Aortic smooth muscle cell (primary cell): ENCODE results near the gene HRAS. TPM values are rescaled to one million over a fixed set of nuclear protein-coding genes. Genes with fewer than 3 reads are reported as not detected.

Source experiments
- total RNA-seq: library from RNA; depleted of rRNA; stranded (reverse); fragments of >200 nt; gene quantifications from 2 replicates; pipeline ENCODE4 v1.2.3, GENCODE V29; 2014

Gene HRAS
- total RNA-seq = 77.6 and 105 TPM in 2 replicates

DNA sequence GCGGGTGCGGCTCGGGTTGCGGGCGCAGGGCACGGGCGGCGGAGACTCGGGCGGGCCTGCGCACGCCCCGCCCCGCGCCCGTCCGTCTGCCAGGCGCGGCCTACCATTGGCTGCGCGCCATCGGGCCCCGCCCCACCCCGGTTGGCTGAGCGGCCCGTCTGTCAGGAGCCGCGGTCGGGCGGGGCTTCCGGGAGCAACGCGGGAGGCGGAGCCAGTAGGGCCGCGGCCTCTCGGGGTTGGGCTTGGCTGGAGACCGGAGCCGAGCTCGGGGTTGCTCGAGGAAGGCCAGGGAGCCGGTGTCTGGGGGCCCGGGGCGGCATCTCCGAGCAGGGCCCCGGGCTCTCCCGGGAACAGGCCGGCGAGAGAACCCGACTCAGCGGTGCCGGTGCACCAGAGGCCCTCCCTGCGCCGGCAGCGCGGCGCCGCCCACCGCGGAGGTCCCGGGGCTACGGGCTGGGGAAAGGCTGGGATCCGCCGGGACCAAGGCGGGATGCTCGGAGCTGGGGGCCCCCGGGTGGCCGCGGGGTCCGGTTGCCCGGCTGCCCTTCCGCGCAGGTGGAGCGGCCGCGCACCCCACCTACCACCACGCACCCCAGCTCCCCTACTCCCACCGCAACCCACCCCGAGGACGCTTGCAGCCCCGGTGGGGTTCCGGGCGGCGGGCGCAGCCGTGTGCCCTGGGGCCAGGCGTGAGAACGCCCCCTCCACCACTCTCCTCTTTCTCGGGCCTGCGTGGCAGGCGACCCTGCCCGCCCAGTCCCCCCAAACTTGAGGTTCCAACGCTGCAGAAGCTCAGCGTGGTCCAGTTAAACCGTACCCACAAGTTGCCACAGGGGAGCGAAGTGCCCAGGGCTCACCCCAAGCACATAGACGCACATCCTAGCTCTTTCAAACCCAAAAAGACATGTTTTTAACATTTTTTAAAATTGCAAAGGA, at the start of gene HRAS:
TSS of gene HRAS (minus strand) at position 58 of the 936 bp plus-strand sequence.

DNA sequence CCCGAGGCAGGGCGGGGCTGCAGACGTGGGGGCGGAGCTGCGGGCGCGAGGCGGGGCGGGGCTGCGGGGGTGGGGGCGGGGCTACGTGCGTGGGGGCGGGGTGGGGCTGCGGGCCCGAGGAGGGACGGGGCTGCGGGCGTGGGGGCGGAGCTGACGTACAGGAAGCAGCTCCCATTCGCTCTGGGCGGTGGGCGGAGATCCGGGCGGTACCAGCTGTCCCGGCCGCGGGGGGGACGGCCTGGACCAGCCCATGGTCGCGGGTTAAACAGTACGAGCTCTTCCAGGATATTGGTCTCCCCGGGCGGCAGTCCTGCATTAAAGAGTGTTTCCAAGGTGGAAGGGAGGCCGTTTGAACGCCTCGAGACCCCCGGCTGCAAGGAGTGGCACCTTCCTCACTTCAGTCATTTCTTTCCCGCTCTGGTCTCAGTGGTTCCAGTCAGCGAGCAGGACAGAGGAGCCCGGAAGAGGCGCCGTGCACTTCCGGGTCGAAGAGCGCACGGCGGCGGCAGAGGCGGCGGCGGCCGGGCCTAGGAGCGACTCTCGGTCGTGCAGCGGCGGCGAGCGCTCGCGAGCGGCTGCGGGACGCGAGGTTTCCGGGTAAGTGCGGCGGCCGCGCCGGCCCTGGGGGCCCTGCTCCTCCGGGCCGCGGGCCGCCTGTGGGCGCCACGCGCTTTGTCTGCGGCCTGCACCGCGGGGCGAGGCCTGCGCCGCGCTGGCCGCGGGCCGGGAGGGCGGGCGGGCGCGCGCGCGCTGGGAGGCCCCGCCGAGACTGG, 40.8 kb upstream of the HRAS start, which contains the start of gene PHRF1:
TSS of gene PHRF1 (plus strand) at position 475 of the 773 bp plus-strand sequence. CDS start 5,043 bp downstream, outside the sequence.

DNA sequence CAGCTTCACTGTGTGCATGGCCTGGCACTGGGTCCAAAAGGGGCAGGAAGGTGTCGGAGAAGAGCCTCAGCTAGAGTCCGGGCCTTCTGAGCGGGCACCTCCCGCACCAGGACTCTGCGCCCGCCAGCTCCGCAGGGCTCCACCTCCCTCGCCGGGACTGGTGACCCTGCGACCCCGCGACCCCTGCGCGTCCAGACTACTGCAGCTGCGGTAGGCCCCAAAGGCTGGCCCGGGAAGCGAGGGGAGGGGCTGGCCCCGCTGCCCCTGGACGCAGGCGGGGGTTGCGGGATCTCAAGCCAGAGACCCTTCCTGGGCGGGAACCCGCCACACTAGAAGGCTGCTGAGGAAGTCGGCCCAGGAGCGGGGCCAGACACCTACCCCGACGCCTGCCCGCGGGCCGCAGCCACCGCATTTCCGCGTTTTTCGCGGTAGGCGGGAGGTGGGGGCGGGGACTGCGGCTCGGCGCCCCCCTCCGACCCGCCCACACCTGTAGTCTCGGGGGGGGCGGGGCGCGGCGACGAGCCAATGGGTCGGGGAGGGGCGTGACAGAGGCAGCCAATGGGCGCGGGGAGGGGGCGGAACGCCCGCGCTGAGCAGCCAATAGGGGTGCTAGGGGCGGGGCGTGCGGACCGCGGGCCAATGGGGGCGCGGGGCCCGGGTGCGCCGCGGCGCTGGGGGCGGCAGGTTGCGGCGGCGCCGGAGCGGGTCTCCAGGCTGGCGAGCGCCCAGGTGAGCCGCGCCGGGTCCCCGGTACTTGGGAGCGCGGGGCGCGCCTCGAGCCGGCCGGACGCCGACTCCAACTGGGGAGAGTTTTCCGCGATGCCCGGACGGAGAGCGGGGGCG, 25.1 kb upstream of the HRAS start, which contains the start of the genes LMNTD2 and RASSF7:
TSS of gene LMNTD2 (minus strand) at position 434 of the 843 bp plus-strand sequence. CDS start at position 412, 22 bp downstream.
TSS of gene RASSF7 (plus strand) at position 666 of the 843 bp plus-strand sequence. CDS start 799 bp downstream, outside the sequence.

DNA sequence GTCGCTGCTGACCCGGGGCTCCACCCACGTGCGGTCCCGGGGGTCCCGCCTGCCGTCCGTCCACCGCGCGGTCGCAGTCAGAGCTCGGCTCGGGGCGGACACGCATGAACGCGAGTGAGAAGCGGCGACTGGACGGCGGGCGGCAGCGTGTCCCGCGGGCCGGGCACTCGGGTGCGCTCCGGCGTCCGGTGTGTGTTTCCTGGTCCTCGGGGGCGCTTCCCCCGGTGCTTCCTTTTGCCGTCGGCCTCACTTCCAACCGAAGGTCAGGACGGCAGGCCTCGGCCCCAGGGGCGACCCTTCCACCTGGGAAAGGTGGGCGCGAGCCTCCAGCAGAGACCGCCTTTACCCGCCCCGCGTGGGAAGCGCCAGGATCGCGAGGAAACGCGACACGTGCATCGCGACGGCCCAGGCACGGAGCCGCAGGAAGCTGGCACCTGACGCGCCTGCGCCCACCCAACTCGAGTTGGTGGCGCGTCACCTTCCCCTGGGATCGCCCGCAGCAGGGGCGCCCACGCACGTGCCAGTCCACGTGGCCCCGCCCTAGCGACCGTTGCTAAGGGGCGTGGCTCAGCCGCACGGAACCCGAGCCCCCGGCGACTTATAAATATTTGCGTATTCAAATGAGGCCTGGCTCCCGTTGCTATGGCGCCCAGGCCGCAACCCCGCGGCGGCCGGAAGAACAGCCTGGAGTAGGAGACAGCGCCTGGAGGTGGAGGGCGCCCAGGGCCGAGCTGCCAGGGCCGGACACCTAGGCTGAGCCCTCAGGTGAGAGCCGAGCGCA, 1.7 kb upstream of the HRAS start, which contains the start of gene LRRC56:
TSS of gene LRRC56 (plus strand) at position 687 of the 781 bp plus-strand sequence. CDS start 3,158 bp downstream, outside the sequence.

DNA sequence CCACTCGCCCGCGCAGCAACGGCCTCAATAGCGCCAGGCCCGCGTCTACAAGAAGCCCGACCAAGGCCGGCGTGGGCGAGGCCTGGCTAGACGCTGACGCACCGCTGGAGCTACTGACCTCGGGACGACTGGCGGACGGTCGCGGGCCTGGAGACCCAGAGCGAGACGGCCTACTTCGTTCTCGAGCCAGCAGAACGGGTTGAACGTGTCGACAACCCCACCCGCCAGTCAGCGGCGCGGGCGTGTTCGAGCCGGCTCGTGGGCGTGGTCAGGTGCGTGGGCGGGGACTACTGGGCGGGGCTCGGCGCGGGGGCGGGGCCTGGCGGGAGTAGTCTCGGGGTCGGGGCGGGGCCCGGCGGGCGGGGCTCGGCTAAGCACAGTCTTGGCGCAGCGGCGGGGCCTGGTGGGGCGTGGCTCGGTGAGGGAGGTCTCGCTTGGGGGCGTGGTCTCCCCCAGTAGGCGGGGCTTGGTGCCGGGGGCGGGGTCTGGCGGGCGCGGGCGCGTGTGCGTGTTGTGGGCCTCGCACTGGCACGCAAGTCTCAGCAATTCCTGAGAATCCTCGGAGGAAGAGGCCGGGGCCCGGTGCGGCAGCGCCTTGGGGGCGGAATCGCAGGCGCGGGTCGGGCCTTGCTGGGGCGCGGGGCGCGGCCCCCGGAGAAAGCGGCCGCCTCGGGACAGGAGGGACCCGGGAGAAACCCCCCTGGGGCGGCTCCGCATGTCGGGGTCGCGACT, 28.2 kb downstream of the HRAS start, which contains the start of gene RNH1:
TSS of gene RNH1 (minus strand) at position 248 of the 732 bp plus-strand sequence. CDS start 5,080 bp downstream, outside the sequence.

Other genes with a start within 250 kb of the HRAS start
- 8.1 and 9.5 TPM in 2 replicates for gene PGGHG, start 246.4 kb downstream of the HRAS start, total RNA-seq
- not detected in 2 replicates for gene IFITM5, start 236.1 kb downstream of the HRAS start, total RNA-seq
- 113 and 138 TPM in 2 replicates for gene IFITM2, start 227.8 kb downstream of the HRAS start, total RNA-seq
- gene IFITM1, start 221.5 kb downstream of the HRAS start, total RNA-seq = 32.6 and 61.0 TPM in 2 replicates
- 90.2 and 101 TPM in 2 replicates for gene IFITM3, start 214.7 kb downstream of the HRAS start, total RNA-seq
- gene B4GALNT4, start 166.1 kb downstream of the HRAS start, total RNA-seq = under 0.01 and 0.06 TPM in 2 replicates
- gene PKP3, start 141.4 kb downstream of the HRAS start, total RNA-seq = 0.81 and 1.3 TPM in 2 replicates
- gene SIGIRR, start 120.6 kb downstream of the HRAS start, total RNA-seq = 17.8 and 19.3 TPM in 2 replicates
- gene ANO9, start 93.6 kb downstream of the HRAS start, total RNA-seq = not detected in 2 replicates
- 25.6 and 32.0 TPM in 2 replicates for gene PTDSS2, start 85.3 kb downstream of the HRAS start, total RNA-seq
- 420 and 478 TPM in 2 replicates for gene RNH1, start 28.3 kb downstream of the HRAS start, total RNA-seq
- gene LRRC56, start 2.0 kb upstream of the HRAS start, total RNA-seq = 0.25 and 0.53 TPM in 2 replicates
- gene LMNTD2, start 25.2 kb upstream of the HRAS start, total RNA-seq = 0.13 and 0.19 TPM in 2 replicates
- gene RASSF7, start 25.4 kb upstream of the HRAS start, total RNA-seq = 1.2 and 1.7 TPM in 2 replicates
- 21.7 and 27.9 TPM in 2 replicates for gene PHRF1, start 40.9 kb upstream of the HRAS start, total RNA-seq
- 8.6 and 9.8 TPM in 2 replicates for gene IRF7, start 80.4 kb upstream of the HRAS start, total RNA-seq
- gene CDHR5, start 89.4 kb upstream of the HRAS start, total RNA-seq = not detected in 2 replicates
- gene SCT, start 91.6 kb upstream of the HRAS start, total RNA-seq = not detected in 2 replicates
- gene DRD4, start 101.7 kb upstream of the HRAS start, total RNA-seq = 0.06 TPM in 1 of 2 replicates, not detected in the other
- 31.4 and 31.7 TPM in 2 replicates for gene DEAF1, start 159.6 kb upstream of the HRAS start, total RNA-seq
- gene TMEM80, start 160.2 kb upstream of the HRAS start, total RNA-seq = 6.8 and 7.9 TPM in 2 replicates
- 29.9 and 31.0 TPM in 2 replicates for gene EPS8L2, start 170.7 kb upstream of the HRAS start, total RNA-seq
- gene TALDO1, start 211.9 kb upstream of the HRAS start, total RNA-seq = 163 and 213 TPM in 2 replicates
- 21.5 and 22.3 TPM in 2 replicates for gene GATD1, start 241.9 kb upstream of the HRAS start, total RNA-seq